GM23248 (cell line): ENCODE results near the gene RNF40.

ENCODE experiments used
- EZH2 ChIP-seq: fragments of 200-600 bp; sonication (generic); IDR thresholded peaks from 2 replicates; pipeline ENCODE4 v1.6.1; 2018; ENCODE audit warnings: antibody characterized with exemption, mild to moderate bottlenecking; ENCODE audit not compliant: insufficient read depth, poor library complexity, severe bottlenecking
- EZH2phosphoT487 ChIP-seq: fragments of 200-600 bp; sonication (generic); IDR thresholded peaks from 2 replicates; pipeline ENCODE4 v1.6.1; 2018; ENCODE audit warnings: antibody characterized with exemption, moderate library complexity, mild to moderate bottlenecking, low read depth; ENCODE audit not compliant: insufficient read depth

GRCh38 chr16:30802936-30803335, 40.8 kb downstream of the RNF40 start:
- TF ChIP-seq EZH2 (no peak), EZH2phosphoT487 (no peak)
